Lower leg skin (tissue), 4 donors: Measurements from ENCODE around the gene SLC12A3. TPM values are rescaled to one million over a fixed set of nuclear protein-coding genes. Genes with fewer than 3 reads are reported as not detected.

Experiments
- DNase-seq, 2 donors: peaks; one replicate each; pipeline ENCODE4 v3.0.0-alpha.2; 2019; ENCODE audit warnings: low spot score in 2 of 2
- H3K4me3 ChIP-seq: fragments of 200-600 bp; sonication (generic); 2 replicates; pipeline ENCODE4 v1.5.1; 2017; ENCODE audit warnings: mild to moderate bottlenecking, low read depth; ENCODE audit not compliant: poor library complexity, severe bottlenecking
- CTCF ChIP-seq, 3 donors: fragments of 450-650 bp; IDR thresholded peaks; one replicate each; pipeline ENCODE4 v1.5.1; 2016; ENCODE audit warnings: antibody characterized with exemption in 3 of 3, mild to moderate bottlenecking in 3 of 3, moderate library complexity in 2 of 3
- POLR2A ChIP-seq, 2 donors: fragments of 450-650 bp; IDR thresholded peaks; one replicate each; pipeline ENCODE4 v1.6.1; 2016 to 2017; ENCODE audit warnings: antibody characterized with exemption in 2 of 2, mild to moderate bottlenecking in 1 of 2, moderate library complexity in 1 of 2
- WGBS, 2 donors: methylation state at CpG; one replicate each; pipeline ENCODE4 v1.1.5; 2018; 5-methylcytosine and 5-hydroxymethylcytosine counted together
- intact Hi-C: fragments of 100-400 bp; cut with DNase I; formaldehyde crosslinking; loops from one replicate; pipeline ENCODE4 v1.15.0; 2023; ENCODE audit warnings: low total_unique reads
- total RNA-seq, 4 donors: library from RNA; depleted of rRNA; stranded (reverse); fragments of >200 nt; gene quantifications; one replicate each; pipeline ENCODE4 v1.1.0, GENCODE V29; 2016

The SLC12A3 gene
- total RNA-seq, 4 donors from 2014 or later = not detected

- DNase-seq = no peak
- intact Hi-C loops = loop anchor here (10.0 kb wide), 1 partner anchor 94 kb away; no protein-coding TSS in a partner anchor
- no peak overlapping the region for H3K4me3 ChIP-seq
- 47 to 54% methylated on average over 3 of the region's 3 CpGs for WGBS, 2 donors
- no peak for TF ChIP-seq POLR2A (IDR thresholded peaks at IDR 0.05)
- TF ChIP-seq CTCF (IDR thresholded peaks at IDR 0.05) = no peak
Measured at GRCh38 chr16:56861092-56861610, 3.9 kb upstream of the SLC12A3 start.

GRCh38 chr16:56861756-56862155 is 3.3 kb upstream of the SLC12A3 start:
- 91 to 94% methylated on average over 8 of the region's 8 CpGs for WGBS, 2 donors
- intact Hi-C loops = loop anchor here (10.0 kb wide), 1 partner anchor 93 kb away; no protein-coding TSS in a partner anchor
- DNase-seq = no peak
- no peak for TF ChIP-seq CTCF (IDR thresholded peaks at IDR 0.05)
- TF ChIP-seq POLR2A (IDR thresholded peaks at IDR 0.05) = no peak
- H3K4me3 ChIP-seq = no peak overlapping the region

- TF ChIP-seq CTCF (IDR thresholded peaks at IDR 0.05) = no peak
- TF ChIP-seq POLR2A (IDR thresholded peaks at IDR 0.05) = no peak
- H3K4me3 ChIP-seq = no peak overlapping the region
- no peak for DNase-seq
- intact Hi-C loops = loop anchor here (10.0 kb wide), 1 partner anchor 92 kb away; no protein-coding TSS in a partner anchor
- 81 to 83% methylated on average over 5 of the region's 5 CpGs for WGBS, 2 donors
Measured at GRCh38 chr16:56862776-56863175, 2.2 kb upstream of the SLC12A3 start.

GRCh38 chr16:56865394-56866062 is 521 bp downstream of the SLC12A3 start:
- intact Hi-C loops = loop anchor here (5.0 to 10.0 kb wide), 2 partner anchors 89 to 182 kb away; no protein-coding TSS in a partner anchor
- H3K4me3 ChIP-seq = no peak overlapping the region
- WGBS, 2 donors = 93 to 96% methylated on average over 13 of the region's 13 CpGs
- TF ChIP-seq CTCF (IDR thresholded peaks at IDR 0.05) = no peak
- TF ChIP-seq POLR2A (IDR thresholded peaks at IDR 0.05) = no peak
- no peak for DNase-seq

GRCh38 chr16:56866955-56867830 is 2.2 kb downstream of the SLC12A3 start:
- DNase-seq = peak in 1 of 2 donors; percentile 43
- WGBS, 2 donors = 52 to 55% methylated on average over 22 to 23 of the region's 23 CpGs
- TF ChIP-seq POLR2A (IDR thresholded peaks at IDR 0.05) (no peak), CTCF (IDR thresholded peaks at IDR 0.05) (peak in 1 of 3 donors; percentile 28)
- no peak overlapping the region for H3K4me3 ChIP-seq
- intact Hi-C loops = loop anchor here (5.0 to 10.0 kb wide), 2 partner anchors 88 to 180 kb away; no protein-coding TSS in a partner anchor
